HuH-7 (cell line): ENCODE measurements around the gene NT5DC3.

ENCODE experiments used
- DNase-seq: peaks from one replicate; pipeline ENCODE4 v3.0.0; 2011; ENCODE audit warnings: low spot score

The NT5DC3 gene

GRCh38 chr12:103751171-103751570, 89.9 kb downstream of the NT5DC3 start:
- peak; percentile 33 for DNase-seq

DNA sequence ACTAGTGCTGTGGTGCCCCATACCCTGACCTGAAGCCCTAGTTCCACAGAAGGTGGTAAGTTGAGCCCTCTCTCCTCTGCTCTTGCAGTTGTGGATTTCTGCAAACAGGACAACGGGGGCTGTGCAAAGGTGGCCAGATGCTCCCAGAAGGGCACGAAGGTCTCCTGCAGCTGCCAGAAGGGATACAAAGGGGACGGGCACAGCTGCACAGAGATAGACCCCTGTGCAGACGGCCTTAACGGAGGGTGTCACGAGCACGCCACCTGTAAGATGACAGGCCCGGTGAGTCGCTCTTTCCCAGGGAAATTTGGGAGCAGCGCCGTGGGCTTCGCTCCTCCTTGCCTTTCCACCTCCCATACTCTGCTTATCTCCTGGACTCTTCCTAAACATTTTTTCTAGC, 92.2 kb downstream of the NT5DC3 start:
- DNase-seq, result no peak

DNA sequence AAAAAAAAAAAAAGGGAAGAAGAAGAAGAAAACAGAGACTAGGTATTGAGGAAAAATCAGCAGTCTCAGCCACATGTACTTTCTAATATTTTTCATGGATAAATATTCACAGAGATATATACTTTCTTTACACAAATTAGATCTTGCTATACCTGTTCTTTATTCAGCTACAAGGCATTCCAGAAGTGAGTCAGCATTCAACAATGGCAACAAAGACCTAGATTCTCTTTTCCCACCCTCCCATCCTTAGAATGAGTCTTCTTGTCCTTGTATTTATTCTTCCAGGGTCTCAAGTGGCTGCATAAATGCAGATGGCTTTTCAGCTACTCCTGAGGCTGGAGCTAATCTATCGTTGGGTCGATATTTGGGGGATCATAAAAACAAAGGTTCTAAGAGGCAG, 93.0 kb downstream of the NT5DC3 start:
- DNase-seq, result no peak

- DNase-seq, result peak; percentile 12
Measured at GRCh38 chr12:103745962-103746361, 95.1 kb downstream of the NT5DC3 start.

DNA sequence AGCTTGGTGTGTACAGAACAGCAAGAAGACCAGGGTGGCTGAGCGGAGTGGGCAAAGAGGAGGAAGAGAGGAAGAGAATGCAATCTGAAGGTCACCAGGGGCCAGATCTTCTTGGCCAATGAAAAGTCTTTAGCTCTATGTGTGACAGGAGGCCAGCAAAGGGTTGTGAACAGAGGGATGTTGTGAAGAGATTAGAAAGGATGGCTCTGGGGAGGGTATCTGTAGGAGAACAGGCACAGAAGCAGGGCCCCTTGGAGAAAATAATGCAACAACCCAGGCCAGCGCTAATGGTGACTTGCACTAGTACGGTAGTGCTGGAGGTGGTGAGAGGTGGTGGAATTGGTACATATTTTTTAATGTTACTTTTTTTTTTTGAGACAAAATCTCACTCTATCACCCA, 97.2 kb downstream of the NT5DC3 start:
- DNase-seq, result no peak

DNA sequence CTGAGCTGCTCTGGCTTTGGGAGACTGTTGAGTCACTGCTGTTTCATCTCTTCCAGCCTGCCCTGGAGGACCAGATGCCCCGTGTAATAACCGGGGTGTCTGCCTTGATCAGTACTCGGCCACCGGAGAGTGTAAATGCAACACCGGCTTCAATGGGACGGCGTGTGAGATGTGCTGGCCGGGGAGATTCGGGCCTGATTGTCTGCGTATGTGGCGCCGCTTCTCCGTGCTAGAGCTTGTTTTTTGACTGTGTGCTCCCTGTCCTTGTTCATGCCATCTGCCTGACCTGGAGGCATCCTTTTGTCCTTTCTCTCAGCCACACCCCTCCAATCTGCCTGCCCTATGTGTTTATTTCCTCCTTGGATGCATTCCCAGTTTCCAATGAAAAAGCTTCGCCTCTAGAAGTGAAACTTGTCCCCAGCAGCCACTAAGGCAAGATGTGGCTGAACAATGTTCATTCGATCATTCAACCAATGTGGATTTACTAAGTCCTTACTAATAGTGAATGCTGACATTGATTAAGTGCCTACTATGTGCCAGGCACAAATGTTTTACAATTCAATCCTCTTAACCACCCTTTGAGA, 98.6 kb downstream of the NT5DC3 start:
- DNase-seq, result no peak

GRCh38 chr12:103737881-103738280, 103.2 kb downstream of the NT5DC3 start:
- no peak for DNase-seq

DNA sequence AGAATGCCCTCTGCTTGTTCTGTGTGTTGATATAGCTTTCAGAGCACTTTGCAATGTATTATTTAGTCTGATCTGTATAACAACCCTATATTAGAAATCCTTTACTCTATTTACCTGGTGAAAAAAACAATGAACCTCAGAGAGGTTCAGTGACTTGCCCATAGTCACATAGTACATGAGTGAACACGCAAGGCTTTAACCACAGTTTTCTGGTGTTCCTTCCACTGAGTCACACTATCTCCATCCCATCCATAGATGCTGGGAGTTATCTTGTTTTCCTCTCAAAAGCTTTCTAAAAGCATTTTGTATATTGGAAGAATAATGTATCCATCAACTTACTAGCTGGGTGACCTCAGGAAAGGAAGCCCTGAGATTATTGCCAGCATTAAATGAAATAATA, 104.5 kb downstream of the NT5DC3 start:
- no peak for DNase-seq

GRCh38 chr12:103735291-103735690, 105.7 kb downstream of the NT5DC3 start:
- DNase-seq, result no peak

DNA sequence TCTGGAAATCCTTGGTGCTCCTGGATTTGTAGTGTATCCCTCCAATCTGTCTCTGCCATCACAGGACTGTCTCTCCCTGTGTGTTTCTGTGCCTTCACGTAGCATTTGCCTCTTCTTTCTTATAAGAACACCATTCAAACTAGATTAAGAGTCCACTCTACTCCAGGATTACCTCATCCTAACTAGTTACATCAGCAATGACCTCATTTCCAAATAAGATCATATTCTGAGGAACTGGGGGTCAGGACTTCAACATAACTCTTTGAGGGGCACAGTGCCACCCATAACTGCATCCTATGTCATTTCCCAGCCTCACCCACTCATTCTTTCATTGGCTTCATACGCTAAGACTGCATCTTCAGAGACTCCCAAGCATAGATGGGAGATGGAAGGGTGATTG, 106.2 kb downstream of the NT5DC3 start:
- no peak for DNase-seq

DNA sequence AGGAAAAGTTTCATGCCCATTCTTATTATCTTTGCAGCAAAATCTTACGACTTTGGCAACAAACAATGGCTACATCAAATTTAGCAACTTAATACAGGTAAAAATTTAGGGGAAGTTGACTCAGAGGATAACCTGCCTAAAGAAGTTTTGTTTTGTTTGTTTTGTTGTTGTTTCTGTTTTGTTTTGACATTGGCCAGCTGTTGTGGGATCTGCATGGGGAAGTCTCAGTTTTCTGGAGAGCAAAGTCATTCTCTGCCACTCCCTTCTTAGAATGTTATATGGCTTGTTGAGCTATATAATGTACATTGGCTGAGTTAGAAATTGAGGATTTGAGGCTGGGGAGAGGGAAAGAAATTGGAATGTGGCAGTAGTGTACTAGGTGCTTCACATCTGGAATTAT, 109.5 kb downstream of the NT5DC3 start:
- DNase-seq, result no peak

GRCh38 chr12:103729499-103729898, 111.5 kb downstream of the NT5DC3 start:
- no peak for DNase-seq

DNA sequence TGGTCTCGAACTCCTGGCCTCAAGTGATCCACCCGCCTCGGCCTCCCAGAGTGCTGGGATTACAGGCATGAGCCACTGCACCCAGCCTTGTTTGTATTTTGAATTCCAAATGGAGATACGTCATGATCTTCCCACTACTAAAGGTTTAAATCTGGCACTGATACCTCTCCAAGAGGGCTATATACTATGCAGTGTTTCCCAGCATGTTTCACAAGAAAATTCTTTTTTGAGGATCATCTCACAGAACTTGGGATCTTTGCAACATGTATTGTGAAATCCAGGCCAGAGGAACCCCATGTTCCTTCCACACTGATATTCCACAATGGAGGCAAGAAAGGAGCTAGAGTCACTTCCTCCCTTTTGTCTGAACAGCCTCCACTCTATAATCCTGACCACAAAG, 112.7 kb downstream of the NT5DC3 start:
- DNase-seq, result no peak

DNA sequence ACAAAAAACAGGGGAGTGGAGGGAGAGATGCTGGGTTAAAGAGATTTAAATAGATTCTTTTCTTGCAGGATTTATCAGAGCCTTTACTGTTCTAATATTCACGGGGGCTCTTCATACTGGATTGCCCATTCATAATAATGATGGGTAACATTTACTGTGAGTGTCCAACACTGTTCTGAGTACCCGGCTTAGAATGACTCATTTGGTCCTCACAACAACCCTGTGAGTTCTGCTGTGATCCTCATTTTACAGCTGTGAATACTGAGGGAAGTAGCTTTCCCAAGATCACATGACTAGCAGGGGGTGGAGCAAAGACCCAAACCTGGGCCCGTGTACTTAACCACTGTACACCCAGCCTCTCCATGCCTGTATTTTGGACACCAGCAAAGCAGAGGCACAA, 113.4 kb downstream of the NT5DC3 start:
- no peak for DNase-seq

- DNase-seq, result no peak
Measured at GRCh38 chr12:103725398-103725797, 115.6 kb downstream of the NT5DC3 start.
